ENCODE results near the gene NINJ1.

NINJ1 gene

DNA sequence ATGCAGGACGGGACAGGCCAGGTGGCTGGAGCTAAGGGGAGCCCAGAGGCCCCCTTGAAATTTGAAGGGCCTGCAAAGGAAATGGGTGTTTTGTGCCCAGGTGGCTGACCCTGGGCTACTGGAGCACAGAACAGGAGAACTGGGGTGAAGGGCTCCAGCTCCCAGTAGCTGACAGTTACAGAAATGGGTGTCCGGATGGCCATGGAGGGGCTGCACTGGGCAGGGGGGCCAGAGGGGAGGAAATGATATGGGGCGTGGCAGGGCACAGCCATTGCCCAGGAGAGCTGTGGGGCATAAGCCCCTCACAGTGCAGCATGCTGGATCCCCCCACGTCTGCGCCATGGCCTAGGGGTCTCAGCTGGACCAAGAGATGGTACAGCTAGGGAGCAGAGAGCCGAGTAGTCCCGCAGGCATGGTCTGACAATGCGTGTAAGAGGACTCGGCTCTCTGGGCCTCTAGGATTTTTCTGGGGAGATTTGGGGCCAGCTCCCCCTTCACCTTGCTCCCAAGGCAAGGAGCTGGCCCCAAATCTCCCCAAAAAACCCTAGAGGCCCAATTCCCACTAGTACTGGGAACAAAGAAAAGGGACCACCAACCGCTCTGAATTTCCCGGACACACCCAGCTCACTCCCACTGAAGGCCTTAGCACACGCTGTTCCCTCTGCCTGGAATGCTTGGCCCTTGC, 45.9 kb downstream of the NINJ1 start:
- DNase-seq (ENCODE audit: low read depth, low spot score), result no peak

GRCh38 chr9:93086447-93087224, 47.4 kb downstream of the NINJ1 start:
- no peak for DNase-seq (ENCODE audit: low read depth, low spot score)

- DNase-seq (ENCODE audit: low read depth, low spot score), result no peak
Observed at GRCh38 chr9:93085676-93086075, 48.4 kb downstream of the NINJ1 start.

- no peak for DNase-seq (ENCODE audit: low read depth, low spot score)
Observed at GRCh38 chr9:93084471-93084881, 49.6 kb downstream of the NINJ1 start.

DNA sequence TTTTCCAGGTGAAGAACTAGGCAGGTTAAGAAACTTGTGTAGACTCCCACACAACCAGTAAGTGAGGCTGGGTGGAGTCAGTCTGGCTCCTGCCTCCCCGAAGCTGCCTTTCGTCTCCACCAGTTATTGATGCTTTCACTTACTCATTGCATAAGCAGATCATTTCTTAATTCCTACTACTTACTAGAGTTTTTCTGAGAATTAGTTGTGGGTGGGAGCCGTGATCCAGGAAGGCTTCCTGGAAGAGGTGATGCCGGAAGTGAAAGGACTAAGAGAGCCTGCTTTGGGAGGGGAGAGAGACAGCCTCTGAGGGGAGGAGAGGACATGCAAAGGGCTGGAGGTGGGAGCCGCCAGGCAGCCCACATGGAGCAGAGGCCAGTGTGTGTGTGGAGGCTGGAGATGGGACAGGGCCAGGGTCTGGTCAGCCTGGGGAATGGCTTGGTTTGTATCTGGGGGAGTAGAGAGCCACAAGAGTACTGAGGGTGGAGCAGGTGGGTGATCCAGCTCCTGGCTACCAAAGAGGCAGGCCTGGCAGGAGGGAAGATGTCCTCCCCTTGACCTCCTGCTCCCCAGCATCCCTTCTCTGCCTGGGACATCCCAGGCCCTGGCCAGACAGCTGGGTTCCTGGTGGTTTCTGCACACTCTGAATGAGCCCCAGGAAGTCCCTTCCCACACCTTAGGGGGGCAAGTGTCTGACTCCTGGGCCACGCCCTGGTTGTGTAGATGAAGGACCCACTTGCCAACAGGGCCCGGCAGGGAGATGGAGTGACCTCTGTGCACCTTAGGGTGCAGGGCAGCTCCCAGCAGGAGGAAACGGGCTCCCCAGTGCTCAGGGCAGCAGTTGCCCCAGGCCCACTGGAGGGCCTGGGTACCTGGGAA, 50.2 kb downstream of the NINJ1 start:
- DNase-seq (ENCODE audit: low read depth, low spot score), result no peak

DNA sequence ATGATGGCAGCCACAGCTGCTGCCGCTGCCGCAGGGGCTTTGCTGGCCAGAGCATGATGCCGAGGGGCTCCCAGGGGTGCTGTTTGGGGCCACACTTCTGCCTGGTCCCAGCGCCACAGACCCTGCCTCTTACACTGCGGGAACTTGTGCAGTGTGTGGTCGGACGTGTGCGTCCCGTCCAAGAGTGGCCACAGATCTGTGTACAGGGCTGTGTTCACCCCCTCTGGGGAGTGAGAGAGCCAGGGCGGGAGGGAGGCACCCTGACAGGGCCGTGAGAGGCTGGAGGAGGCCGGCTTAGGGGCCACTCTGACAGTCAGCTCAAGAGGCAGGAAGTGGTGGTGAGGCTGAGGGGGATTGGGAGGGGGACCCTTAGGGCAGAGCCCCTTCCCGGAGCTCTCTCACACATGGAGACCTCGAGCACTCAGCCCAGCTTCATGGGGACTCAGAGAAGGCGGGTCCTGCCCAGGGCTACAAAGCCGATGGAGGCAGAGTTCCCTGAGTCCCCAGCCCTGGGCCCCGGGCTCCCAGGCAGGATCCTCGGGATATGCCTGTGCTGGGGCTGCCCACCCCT, 51.1 kb downstream of the NINJ1 start:
- no peak for DNase-seq (ENCODE audit: low read depth, low spot score)

DNA sequence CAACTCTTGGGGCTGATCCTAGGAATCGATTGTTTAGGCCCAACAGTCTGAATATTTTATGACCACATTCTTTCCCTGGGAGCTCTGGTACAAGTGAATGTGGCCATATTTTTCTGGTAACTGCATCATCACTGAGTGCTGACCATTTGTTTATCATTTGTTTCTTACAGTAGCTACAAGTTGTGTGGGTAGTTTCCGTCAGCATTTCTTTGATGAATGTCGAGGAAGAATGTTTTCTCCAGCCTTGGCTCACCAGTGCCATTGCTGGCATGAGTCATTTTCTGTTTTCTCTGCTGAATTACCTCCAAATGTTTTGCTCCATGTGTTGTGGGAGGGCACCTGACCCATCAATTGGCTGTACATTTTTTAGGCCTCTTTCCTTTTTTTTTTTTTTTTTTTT, 52.1 kb downstream of the NINJ1 start:
- no peak for DNase-seq (ENCODE audit: low read depth, low spot score)

GRCh38 chr9:93081081-93081529, 52.9 kb downstream of the NINJ1 start:
- no peak for DNase-seq (ENCODE audit: low read depth, low spot score)

GRCh38 chr9:93080406-93080805, 53.6 kb downstream of the NINJ1 start:
- DNase-seq (ENCODE audit: low read depth, low spot score), result no peak

GRCh38 chr9:93079371-93079770, 54.7 kb downstream of the NINJ1 start:
- DNase-seq (ENCODE audit: low read depth, low spot score), result no peak

DNA sequence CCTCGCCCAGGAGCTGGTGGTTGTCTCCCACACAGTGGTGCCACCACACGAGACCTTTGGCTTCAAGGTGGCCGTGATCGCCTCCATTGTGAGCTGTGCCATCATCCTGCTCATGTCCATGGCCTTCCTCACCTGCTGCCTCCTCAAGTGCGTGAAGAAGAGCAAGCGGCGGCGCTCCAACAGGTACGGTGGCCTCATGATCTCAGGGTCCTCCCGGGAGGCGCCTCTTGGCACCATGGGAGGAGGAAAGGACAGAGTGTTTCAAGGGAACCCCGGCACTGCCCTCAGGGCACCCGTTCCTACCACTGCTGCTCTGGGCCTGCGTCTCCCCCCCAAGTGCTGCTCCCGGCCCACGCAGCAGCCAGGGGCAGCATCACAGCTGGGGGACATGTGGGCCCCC, 56.2 kb downstream of the NINJ1 start:
- DNase-seq (ENCODE audit: low read depth, low spot score), result no peak

DNA sequence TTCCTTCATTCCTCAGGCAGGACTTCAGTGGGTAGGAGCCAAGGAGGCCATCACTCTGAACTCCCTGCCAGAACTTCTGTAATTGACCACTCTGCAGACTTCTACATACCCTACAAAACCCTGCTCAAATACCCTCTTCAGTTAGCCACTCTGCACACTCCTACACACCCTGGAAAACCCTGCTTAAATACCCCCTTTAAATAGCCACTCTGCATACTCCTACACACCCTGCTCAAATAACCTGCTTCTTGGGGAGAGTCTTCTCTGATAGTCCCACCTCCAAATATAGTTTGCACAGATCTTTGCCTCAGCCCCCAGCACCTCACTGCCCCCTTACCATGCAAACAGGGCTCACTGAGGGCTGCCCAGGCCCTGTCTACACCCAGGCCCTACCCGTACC, 56.7 kb downstream of the NINJ1 start:
- DNase-seq (ENCODE audit: low read depth, low spot score), result no peak

GRCh38 chr9:93076792-93077128, 57.3 kb downstream of the NINJ1 start:
- DNase-seq (ENCODE audit: low read depth, low spot score), result no peak

GRCh38 chr9:93076101-93076791, 57.8 kb downstream of the NINJ1 start:
- no peak for DNase-seq (ENCODE audit: low read depth, low spot score)

DNA sequence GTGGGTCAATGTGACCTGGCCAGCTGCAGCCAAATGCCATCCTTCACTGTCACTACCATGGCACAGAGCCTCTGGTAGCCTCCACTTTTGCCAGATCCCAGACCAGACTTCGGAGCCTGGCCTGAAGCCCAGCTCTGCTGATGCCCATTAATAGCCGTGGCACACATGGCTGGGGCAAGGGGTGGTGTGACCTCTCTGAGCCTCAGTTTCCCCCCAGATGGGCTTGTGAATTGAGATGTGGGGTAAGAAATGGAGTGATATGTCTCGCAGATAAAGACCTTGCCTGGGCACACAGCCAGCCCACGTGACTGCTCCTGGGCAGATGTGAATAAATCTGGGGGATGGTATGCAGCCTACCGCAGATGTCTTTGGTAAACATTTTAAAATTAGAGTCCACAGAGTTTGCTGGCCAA, 61.7 kb downstream of the NINJ1 start:
- DNase-seq (ENCODE audit: low read depth, low spot score), result no peak

Data from smooth muscle cell of the brain vasculature (primary cell).